Fibroblast of lung (primary cell): ENCODE results near the gene LRMDA.

Experiments used
- CTCF ChIP-seq, 2 donors: IDR thresholded peaks in 1 of 2; conservative IDR thresholded peaks in 1 of 2; 1 replicate in 1 of 2; 2 replicates in 1 of 2; pipeline ENCODE4 v1.5.1; 2011 to 2012; ENCODE audit warnings: low read length in 2 of 2, control low read depth in 1 of 2, inconsistent platforms in 1 of 2, low read depth in 1 of 2, mild to moderate bottlenecking in 1 of 2
- EZH2 ChIP-seq: IDR thresholded peaks from 2 replicates; pipeline ENCODE4 v1.5.1; 2012; ENCODE audit warnings: low read length, control low read depth, mild to moderate bottlenecking; ENCODE audit errors: missing control alignments

GRCh38 chr10:75742355-75742754 lies 310.9 kb downstream of the LRMDA start:
- TF ChIP-seq CTCF (conservative IDR thresholded peaks at IDR 0.05 in 1 of 2, IDR thresholded peaks at IDR 0.05 in 1 of 2; ENCODE audit: low read depth in 1 of 2, low read length in 2 of 2) = no peak
- no peak for TF ChIP-seq EZH2
